ENCODE measurements around the gene DLG2. TPM values are rescaled to one million over a fixed set of nuclear protein-coding genes. Genes with fewer than 3 reads are reported as not detected.

The DLG2 gene
- total RNA-seq, 1 donor from 2014 or later = 5.1 TPM

GRCh38 chr11:84901991-84902390 is 725.2 kb downstream of the DLG2 start:
- no peaks in the 10 kb centered on the region for H3K27me3 Mint-ChIP-seq (ENCODE audit: unreplicated experiment)
- H3K4me1 Mint-ChIP-seq (ENCODE audit: unreplicated experiment) = no peaks in the 10 kb centered on the region
- H3K9me3 Mint-ChIP-seq (ENCODE audit: unreplicated experiment) = no peaks in the 10 kb centered on the region
- no peaks in the 10 kb centered on the region for H3K36me3 Mint-ChIP-seq (ENCODE audit: low read depth, unreplicated experiment)
- H3K4me3 Mint-ChIP-seq (ENCODE audit: unreplicated experiment) = no peak overlapping the region
- TF ChIP-seq CTCF (IDR thresholded peaks at IDR 0.05; ENCODE audit: unreplicated experiment) = no peak
- no peak for DNase-seq (ENCODE audit: low spot score)
- H3K27ac Mint-ChIP-seq (ENCODE audit: unreplicated experiment) = no peak overlapping the region

- Mint-ChIP-seq H3K27me3 (ENCODE audit: unreplicated experiment) (no peaks in the 10 kb centered on the region), H3K9me3 (ENCODE audit: unreplicated experiment) (no peaks in the 10 kb centered on the region), H3K4me1 (ENCODE audit: unreplicated experiment) (no peaks in the 10 kb centered on the region), H3K4me3 (ENCODE audit: unreplicated experiment) (no peak overlapping the region), H3K36me3 (ENCODE audit: low read depth, unreplicated experiment) (no peaks in the 10 kb centered on the region), H3K27ac (ENCODE audit: unreplicated experiment) (no peak overlapping the region)
- no peak for DNase-seq (ENCODE audit: low spot score)
- peak; percentile 65 for TF ChIP-seq CTCF (IDR thresholded peaks at IDR 0.05; ENCODE audit: unreplicated experiment)
These were observed 727.4 kb downstream of the DLG2 start for GRCh38 chr11:84899740-84900139.

- no peaks in the 10 kb centered on the region for H3K27me3 Mint-ChIP-seq (ENCODE audit: unreplicated experiment)
- no peak for TF ChIP-seq CTCF (IDR thresholded peaks at IDR 0.05; ENCODE audit: unreplicated experiment)
- no peaks in the 10 kb centered on the region for H3K4me1 Mint-ChIP-seq (ENCODE audit: unreplicated experiment)
- no peak for DNase-seq (ENCODE audit: low spot score)
- H3K9me3 Mint-ChIP-seq (ENCODE audit: unreplicated experiment) = no peaks in the 10 kb centered on the region
- no peaks in the 10 kb centered on the region for H3K36me3 Mint-ChIP-seq (ENCODE audit: low read depth, unreplicated experiment)
- H3K4me3 Mint-ChIP-seq (ENCODE audit: unreplicated experiment) = no peak overlapping the region
- no peak overlapping the region for H3K27ac Mint-ChIP-seq (ENCODE audit: unreplicated experiment)
These were observed 728.0 kb downstream of the DLG2 start for GRCh38 chr11:84899134-84899533.

GRCh38 chr11:84894666-84895065 is 732.5 kb downstream of the DLG2 start:
- Mint-ChIP-seq H3K4me3 (ENCODE audit: unreplicated experiment) (no peak overlapping the region), H3K27ac (ENCODE audit: unreplicated experiment) (no peak overlapping the region), H3K9me3 (ENCODE audit: unreplicated experiment) (no peaks in the 10 kb centered on the region), H3K27me3 (ENCODE audit: unreplicated experiment) (no peaks in the 10 kb centered on the region), H3K36me3 (ENCODE audit: low read depth, unreplicated experiment) (no peaks in the 10 kb centered on the region), H3K4me1 (ENCODE audit: unreplicated experiment) (no peaks in the 10 kb centered on the region)
- TF ChIP-seq CTCF (IDR thresholded peaks at IDR 0.05; ENCODE audit: unreplicated experiment) = no peak
- DNase-seq (ENCODE audit: low spot score) = no peak

GRCh38 chr11:84890676-84891075 is 736.5 kb downstream of the DLG2 start:
- Mint-ChIP-seq H3K9me3 (ENCODE audit: unreplicated experiment) (no peaks in the 10 kb centered on the region), H3K4me3 (ENCODE audit: unreplicated experiment) (no peak overlapping the region), H3K36me3 (ENCODE audit: low read depth, unreplicated experiment) (no peaks in the 10 kb centered on the region), H3K4me1 (ENCODE audit: unreplicated experiment) (no peaks in the 10 kb centered on the region), H3K27me3 (ENCODE audit: unreplicated experiment) (no peaks in the 10 kb centered on the region), H3K27ac (ENCODE audit: unreplicated experiment) (no peak overlapping the region)
- DNase-seq (ENCODE audit: low spot score) = no peak
- no peak for TF ChIP-seq CTCF (IDR thresholded peaks at IDR 0.05; ENCODE audit: unreplicated experiment)
